Esophagus muscularis mucosa (tissue), 4 donors: ENCODE results near the gene EPOP.

Experiments used
- EP300 ChIP-seq: sonication (generic); formaldehyde crosslinking; IDR thresholded peaks from one replicate; pipeline ENCODE4 v1.6.1; 2017; ENCODE audit warnings: antibody characterized with exemption
- POLR2A ChIP-seq: fragments of 450-650 bp; IDR thresholded peaks from one replicate; pipeline ENCODE4 v1.6.1; 2017; ENCODE audit warnings: antibody characterized with exemption, moderate library complexity, mild to moderate bottlenecking, low read depth
- POLR2AphosphoS5 ChIP-seq, 2 donors: sonication (generic); formaldehyde crosslinking; IDR thresholded peaks; one replicate each; pipeline ENCODE4 v1.6.1; 2017; ENCODE audit warnings: antibody characterized with exemption in 2 of 2
- TF ChIP-seq, protein P1 (sequence below), 3 experiments: fragments of 200-600 bp in 2 of 3; fragments of 450-650 bp in 1 of 3; sonication (generic) in 2 of 3; IDR thresholded peaks; one replicate each; pipeline ENCODE4 v1.5.1; 2017 to 2019; ENCODE audit warnings: antibody characterized with exemption in 3 of 3, mild to moderate bottlenecking in 2 of 3, moderate library complexity in 1 of 3

DNA sequence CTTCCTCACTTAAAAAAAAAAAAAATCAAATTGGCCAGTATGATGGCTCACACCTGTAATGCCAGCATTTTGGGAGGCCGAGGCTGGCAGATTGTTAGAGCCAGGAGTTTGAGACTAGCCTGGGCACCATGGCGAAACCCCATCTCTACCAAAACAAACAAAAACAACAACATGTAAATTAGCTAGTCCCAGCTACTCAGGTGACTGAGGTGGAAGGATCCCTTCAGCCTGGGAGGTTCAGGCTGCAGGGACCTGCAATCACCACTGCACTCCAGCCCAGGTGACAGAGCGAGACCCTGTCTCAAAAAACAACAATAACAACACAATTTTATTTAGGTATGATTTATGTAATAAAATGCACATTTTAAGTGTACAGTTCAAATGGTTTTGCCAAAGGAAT lies 6.3 kb upstream of the EPOP start:
- TF ChIP-seq, protein P1, sequence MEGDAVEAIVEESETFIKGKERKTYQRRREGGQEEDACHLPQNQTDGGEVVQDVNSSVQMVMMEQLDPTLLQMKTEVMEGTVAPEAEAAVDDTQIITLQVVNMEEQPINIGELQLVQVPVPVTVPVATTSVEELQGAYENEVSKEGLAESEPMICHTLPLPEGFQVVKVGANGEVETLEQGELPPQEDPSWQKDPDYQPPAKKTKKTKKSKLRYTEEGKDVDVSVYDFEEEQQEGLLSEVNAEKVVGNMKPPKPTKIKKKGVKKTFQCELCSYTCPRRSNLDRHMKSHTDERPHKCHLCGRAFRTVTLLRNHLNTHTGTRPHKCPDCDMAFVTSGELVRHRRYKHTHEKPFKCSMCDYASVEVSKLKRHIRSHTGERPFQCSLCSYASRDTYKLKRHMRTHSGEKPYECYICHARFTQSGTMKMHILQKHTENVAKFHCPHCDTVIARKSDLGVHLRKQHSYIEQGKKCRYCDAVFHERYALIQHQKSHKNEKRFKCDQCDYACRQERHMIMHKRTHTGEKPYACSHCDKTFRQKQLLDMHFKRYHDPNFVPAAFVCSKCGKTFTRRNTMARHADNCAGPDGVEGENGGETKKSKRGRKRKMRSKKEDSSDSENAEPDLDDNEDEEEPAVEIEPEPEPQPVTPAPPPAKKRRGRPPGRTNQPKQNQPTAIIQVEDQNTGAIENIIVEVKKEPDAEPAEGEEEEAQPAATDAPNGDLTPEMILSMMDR (IDR thresholded peaks at IDR 0.05) = no peak
- TF ChIP-seq POLR2A (no peak), EP300 (no peak), POLR2AphosphoS5 (IDR thresholded peaks at IDR 0.05) (no peak)
